Left lobe of liver (tissue), 2 donors: ENCODE measurements around the gene ZSCAN22. TPM values are rescaled to one million over a fixed set of nuclear protein-coding genes. Genes with fewer than 3 reads are reported as not detected.

Experiments used
- ATAC-seq: fragments of 200-7000 bp; cut with Tn5 transposase; one replicate; pipeline ENCODE4 v1.9.1; 2020; ENCODE audit warnings: mild to moderate bottlenecking, moderate library complexity
- DNase-seq: peaks from one replicate; pipeline ENCODE4 v3.0.0-alpha.2; 2020; ENCODE audit warnings: low spot score
- total RNA-seq: library from RNA; stranded (reverse); gene quantifications from one replicate; pipeline ENCODE4 v1.2.1, GENCODE V29; 2021
- donor health status: DM: no; HTN: no; CAD: no; lungs with moderate emphysema.
- donor health status: DM: no; HTN: yes; CAD: no.

ZSCAN22 gene
- total RNA-seq, 1 donor from 2014 or later = 2.4 TPM

- DNase-seq (no peak), ATAC-seq (peak; percentile 15)
These were observed 24.2 kb downstream of the ZSCAN22 start for GRCh38 chr19:58350871-58351557.

- peak; percentile 40 for ATAC-seq
- no peak for DNase-seq
These were observed 24.7 kb downstream of the ZSCAN22 start for GRCh38 chr19:58351558-58351878.

DNA sequence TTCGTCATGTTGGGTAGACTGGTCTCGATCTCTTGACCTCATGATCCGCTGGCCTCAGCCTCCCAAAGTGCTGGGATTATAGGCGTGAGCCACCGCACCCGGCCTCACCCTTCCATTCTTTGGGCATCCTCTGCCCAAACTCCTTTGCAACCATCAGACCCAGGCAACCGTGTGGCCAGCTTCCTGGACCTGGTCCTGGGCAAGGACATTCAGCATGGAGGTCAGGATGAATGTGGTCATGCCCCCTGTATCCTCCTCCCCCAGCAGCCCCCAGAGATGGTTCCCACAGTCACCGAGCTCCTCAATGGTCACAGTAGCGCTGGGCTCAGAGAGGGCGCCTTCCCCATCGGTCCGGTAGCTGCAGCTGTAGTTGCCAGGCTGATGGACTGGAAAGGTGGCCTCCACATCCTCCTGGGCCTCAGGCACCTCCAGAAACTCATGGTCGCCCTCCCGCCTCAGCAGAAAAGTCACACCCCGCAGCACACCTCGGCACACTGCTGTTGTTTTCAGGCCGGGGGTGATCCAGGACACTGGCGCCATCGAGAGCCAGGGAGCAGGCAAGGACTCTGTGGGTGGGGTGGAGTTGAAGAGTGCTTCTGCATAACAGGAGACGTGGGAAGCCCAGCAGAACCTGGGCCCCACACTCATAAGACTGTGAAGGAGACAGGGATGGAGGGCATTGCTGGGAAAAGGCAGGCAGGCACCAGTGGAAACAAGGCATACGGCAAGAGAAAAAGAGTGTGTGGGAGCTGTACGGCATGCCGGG is 25.4 kb downstream of the ZSCAN22 start:
- ATAC-seq = peak; percentile 7
- no peak for DNase-seq

- DNase-seq (peak; percentile 90), ATAC-seq (peak; percentile 70)
These were observed 26.2 kb downstream of the ZSCAN22 start, which contains the start of gene A1BG for GRCh38 chr19:58352760-58353671. Gene A1BG (minus strand): TSS chr19:58353492. CDS start chr19:58353437, 55 bp downstream.

DNA sequence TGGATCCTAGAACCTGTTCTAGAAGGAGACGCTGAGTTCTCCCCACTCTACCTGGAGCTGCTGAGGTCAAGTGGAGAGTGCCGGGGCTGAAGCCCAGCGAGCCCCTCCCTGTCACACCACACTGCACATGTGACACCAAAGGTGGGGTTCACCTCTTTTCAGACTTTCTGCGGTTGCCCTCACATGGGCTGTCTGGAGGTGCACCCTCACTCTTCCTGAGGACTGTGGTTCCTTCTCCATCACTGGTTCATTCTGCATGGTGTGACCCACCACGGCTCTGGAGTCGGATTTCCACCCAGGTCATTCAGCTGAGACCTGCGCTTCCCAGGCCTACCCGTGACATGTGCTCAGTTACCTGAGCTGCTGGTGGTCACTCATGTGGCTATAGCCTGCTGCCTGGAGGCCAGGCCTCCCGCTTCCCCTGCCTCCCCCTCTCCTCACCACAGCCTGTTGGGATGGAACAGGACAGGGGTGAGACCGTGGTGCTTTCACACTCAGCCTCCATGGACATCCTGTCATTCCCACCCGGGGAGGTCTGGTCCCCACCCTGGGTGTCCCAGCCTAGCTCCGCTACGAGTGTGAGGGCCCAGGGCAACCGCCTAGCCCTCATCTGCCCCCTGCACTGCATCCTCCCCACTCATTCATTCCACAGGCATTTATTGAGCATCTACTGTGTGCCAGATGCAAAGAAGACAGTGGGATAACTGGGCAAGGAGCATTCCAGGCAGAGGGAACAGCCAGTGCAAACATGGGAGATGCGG is 27.1 kb downstream of the ZSCAN22 start:
- peak; percentile 4 for ATAC-seq
- DNase-seq = no peak

- ATAC-seq = no peak
- DNase-seq = no peak
These were observed 27.8 kb downstream of the ZSCAN22 start for GRCh38 chr19:58354478-58355030.

GRCh38 chr19:58355215-58355796 is 28.5 kb downstream of the ZSCAN22 start:
- no peak for ATAC-seq
- no peak for DNase-seq

- no peak for DNase-seq
- no peak for ATAC-seq
These were observed 29.3 kb downstream of the ZSCAN22 start for GRCh38 chr19:58355908-58356765.

DNA sequence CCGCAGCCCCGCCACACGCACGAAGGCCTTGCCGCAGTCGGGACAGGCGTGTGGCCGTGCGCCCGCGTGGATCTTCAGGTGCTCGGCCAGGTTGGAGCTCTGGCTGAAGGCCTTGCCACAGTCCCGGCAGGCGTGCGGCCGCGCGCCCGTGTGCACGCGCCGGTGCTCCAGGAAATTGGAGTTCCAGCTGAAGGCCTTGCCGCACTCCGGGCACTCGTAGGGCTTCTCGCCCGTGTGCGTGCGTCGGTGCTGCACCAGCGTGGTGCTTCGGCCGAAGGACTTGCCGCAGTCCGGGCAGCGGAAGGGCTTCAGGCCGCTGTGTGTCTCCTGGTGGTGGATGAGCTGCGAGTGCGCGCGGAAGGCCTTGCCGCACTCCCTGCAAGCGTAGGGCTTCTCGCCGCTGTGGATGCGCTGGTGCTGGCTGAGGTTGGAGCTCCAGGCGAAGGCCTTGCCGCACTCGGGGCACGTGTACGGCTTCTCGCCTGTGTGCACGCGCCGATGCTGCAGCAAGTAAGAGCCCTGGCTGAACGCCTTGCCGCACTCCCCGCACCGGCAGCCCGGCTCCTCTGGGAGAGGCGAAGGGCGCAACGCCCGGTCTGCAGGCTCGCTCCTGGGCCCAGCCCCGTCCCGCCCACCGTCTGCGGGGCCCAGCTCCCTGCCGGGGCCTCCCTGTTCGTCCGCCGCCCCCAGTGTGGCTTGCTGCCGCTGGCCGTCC is 30.1 kb downstream of the ZSCAN22 start:
- ATAC-seq (no peak), DNase-seq (no peak)

DNA sequence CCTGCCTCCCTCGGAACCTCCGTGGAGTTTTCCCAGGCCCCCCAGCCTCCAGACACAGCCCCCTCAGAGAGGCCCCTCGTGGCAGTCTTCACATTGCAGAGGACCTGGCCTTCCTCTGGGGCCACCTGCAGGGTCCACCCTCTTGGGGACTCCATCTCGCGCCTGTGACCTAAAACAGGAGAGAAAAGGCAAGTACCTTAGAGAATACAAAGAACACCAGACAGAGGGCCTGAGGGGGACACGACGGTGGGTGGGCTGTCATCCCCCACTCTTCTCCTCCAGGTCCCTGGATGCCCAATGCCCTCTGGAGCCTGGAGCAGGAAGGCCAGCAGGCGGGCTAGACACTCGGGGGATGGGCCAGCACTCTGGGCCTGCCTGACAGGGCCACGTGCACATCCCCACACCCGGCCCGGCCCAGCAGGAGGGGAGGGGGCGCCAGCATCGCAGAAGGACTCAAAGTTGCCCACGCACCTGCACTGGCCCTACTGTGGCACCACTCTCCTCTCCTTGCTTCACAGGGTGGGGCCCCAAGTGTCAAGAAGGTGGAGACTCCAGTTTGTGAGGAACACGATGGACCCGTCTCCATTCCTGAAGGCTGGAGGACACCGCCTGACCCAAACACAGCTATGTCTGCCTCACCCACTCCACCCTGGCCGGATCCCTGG is 30.8 kb downstream of the ZSCAN22 start:
- no peak for DNase-seq

DNA sequence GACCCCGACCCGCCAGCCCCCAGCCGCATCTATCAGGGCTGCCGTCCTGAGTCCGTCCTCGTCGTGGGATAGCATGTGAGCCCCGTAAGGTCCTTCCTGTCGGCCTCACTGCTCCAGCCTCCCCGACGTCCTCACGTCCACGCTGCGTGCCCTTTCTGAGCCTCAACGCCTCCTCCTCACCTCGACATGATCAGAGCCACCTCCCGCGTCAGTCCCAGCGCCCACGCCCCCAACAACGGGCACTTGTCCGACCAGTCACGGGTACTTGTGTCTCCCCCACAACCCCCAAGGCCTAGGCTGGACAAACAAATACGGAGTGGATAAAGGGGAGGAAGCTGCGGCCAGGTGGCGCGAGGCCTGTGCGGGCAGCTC is 35.1 kb downstream of the ZSCAN22 start:
- ATAC-seq (peak; percentile 41), DNase-seq (no peak)

More for the DNA sequence above, 30.8 kb downstream of the ZSCAN22 start:
- ATAC-seq = no peak

- ATAC-seq = peak; percentile 92
- DNase-seq = peak; percentile 99
These were observed 35.6 kb downstream of the ZSCAN22 start, which contains the start of gene ZNF497 for GRCh38 chr19:58362272-58362994. Gene ZNF497 (minus strand): TSS chr19:58362751. CDS start chr19:58357635, 5,116 bp downstream.

DNA sequence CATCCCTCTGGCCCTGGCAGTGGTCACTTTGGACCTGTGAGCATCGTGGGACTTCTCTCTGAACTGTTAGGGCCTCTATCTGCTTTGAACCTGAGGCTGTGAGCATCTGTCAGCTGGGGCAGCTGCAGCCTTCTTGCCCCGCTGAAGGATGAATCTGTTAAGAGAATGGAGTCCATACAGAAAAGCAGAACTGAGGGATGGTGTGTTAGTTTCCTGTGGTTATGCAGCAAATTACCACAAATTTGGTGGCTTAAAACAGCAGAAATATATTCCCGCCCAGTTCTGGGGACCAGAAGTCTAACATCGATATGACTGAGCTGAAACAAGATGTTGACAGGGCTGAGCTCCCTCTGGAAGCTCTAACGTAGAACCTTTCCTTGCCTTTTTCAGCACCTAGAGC is 37.4 kb downstream of the ZSCAN22 start:
- no peak for DNase-seq
- ATAC-seq = no peak

GRCh38 chr19:58366585-58367430 is 40.0 kb downstream of the ZSCAN22 start:
- ATAC-seq = no peak
- DNase-seq = no peak

DNA sequence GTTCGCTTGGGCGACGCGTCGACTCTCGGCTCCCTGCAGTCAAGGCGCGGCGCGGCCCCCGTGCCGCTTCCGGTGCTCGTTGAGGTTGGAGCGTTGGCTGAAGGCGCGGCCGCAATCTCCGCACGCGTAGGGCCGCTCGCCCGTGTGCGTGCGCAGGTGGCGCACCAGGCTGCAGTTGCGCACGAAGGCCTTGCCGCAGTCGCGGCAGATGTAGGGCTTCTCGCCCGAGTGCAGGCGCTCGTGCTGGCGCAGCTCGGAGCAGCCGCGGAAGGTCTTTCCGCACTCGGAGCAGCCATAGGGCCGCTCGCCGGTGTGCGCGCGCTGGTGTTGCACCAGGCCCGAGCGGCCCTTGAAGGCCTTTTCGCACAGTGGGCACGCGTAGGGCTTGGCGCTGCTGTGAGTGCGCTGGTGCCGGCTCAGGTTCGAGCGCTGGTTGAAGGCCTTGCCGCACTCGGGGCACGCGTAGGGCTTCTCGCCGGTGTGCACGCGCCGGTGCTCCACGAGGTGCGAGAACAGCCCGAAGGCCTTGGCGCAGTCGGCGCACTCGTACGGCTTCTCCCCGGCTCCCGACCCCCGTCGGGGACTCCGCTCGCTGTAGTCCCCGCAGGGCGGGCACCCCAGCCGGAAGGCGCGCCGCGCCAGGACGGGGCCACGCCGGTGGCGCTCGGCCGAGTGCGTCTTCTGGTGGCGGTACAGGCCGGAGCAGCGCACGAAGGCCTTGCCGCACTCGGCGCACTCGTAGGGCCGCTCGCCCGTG is 41.1 kb downstream of the ZSCAN22 start:
- DNase-seq = no peak
- ATAC-seq = no peak
